Measurements from ENCODE around the gene VWF.

VWF gene

GRCh38 chr12:5965950-5966383, 158.5 kb downstream of the VWF start:
- Histone ChIP-seq H3K27me3 (replicated peaks; ENCODE audit: insufficient read depth, low read length) (no peaks in the 10 kb centered on the region), H3K4me2 (ENCODE audit: low read depth, low read length) (no peak overlapping the region)

GRCh38 chr12:5964913-5965900, 159.3 kb downstream of the VWF start:
- Histone ChIP-seq H3K27me3 (replicated peaks; ENCODE audit: insufficient read depth, low read length) (no peaks in the 10 kb centered on the region), H4K20me1 (ENCODE audit: insufficient read depth, low read length) (no peaks in the 10 kb centered on the region), H3F3A (ENCODE audit: insufficient read depth, low read length) (no peaks in the 10 kb centered on the region), H3K9me3 (replicated peaks; ENCODE audit: insufficient read depth, low read length) (no peaks in the 10 kb centered on the region), H3K4me1 (ENCODE audit: low read length) (no peaks in the 10 kb centered on the region), H3K4me3 (ENCODE audit: low read length) (no peak overlapping the region), H2AFZ (ENCODE audit: low read length) (no peak overlapping the region), H3K4me2 (ENCODE audit: low read depth, low read length) (no peak overlapping the region), H3K9me2 (replicated peaks; ENCODE audit: insufficient read depth, low read length) (no peaks in the 10 kb centered on the region), H3K79me2 (ENCODE audit: low read length) (no peaks in the 10 kb centered on the region), H3K36me3 (replicated peaks; ENCODE audit: insufficient read depth, low read length) (no peaks in the 10 kb centered on the region), H3K9ac (ENCODE audit: low read length) (no peak overlapping the region), H3K27ac (ENCODE audit: low read length) (no peak overlapping the region)
- no peak for DNase-seq
- TF ChIP-seq EZH2 (optimal IDR thresholded peaks at IDR 0.05; ENCODE audit: low read depth, low read length) (no peak), EZH2phosphoT487 (IDR thresholded peaks at IDR 0.05; ENCODE audit: low read length) (no peak)
- TF ChIP-seq, protein P1, sequence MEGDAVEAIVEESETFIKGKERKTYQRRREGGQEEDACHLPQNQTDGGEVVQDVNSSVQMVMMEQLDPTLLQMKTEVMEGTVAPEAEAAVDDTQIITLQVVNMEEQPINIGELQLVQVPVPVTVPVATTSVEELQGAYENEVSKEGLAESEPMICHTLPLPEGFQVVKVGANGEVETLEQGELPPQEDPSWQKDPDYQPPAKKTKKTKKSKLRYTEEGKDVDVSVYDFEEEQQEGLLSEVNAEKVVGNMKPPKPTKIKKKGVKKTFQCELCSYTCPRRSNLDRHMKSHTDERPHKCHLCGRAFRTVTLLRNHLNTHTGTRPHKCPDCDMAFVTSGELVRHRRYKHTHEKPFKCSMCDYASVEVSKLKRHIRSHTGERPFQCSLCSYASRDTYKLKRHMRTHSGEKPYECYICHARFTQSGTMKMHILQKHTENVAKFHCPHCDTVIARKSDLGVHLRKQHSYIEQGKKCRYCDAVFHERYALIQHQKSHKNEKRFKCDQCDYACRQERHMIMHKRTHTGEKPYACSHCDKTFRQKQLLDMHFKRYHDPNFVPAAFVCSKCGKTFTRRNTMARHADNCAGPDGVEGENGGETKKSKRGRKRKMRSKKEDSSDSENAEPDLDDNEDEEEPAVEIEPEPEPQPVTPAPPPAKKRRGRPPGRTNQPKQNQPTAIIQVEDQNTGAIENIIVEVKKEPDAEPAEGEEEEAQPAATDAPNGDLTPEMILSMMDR (IDR thresholded peaks at IDR 0.05; ENCODE audit: low read length), result no peak

More at GRCh38 chr12:5965950-5966383, 158.5 kb downstream of the VWF start:
- no peaks in the 10 kb centered on the region for H4K20me1 ChIP-seq (ENCODE audit: insufficient read depth, low read length)
- DNase-seq, result peak; percentile 57
- H3K27ac ChIP-seq (ENCODE audit: low read length), result no peak overlapping the region
- H3F3A ChIP-seq (ENCODE audit: insufficient read depth, low read length), result no peaks in the 10 kb centered on the region
- no peak overlapping the region for H2AFZ ChIP-seq (ENCODE audit: low read length)
- H3K9me2 ChIP-seq (replicated peaks; ENCODE audit: insufficient read depth, low read length), result no peaks in the 10 kb centered on the region
- H3K36me3 ChIP-seq (replicated peaks; ENCODE audit: insufficient read depth, low read length), result no peaks in the 10 kb centered on the region
- TF ChIP-seq, protein P1 (IDR thresholded peaks at IDR 0.05; ENCODE audit: low read length), result peak; percentile 87
- no peak for TF ChIP-seq EZH2 (optimal IDR thresholded peaks at IDR 0.05; ENCODE audit: low read depth, low read length)
- no peaks in the 10 kb centered on the region for H3K4me1 ChIP-seq (ENCODE audit: low read length)
- H3K79me2 ChIP-seq (ENCODE audit: low read length), result no peaks in the 10 kb centered on the region
- H3K4me3 ChIP-seq (ENCODE audit: low read length), result no peak overlapping the region
- H3K9me3 ChIP-seq (replicated peaks; ENCODE audit: insufficient read depth, low read length), result no peaks in the 10 kb centered on the region
- H3K9ac ChIP-seq (ENCODE audit: low read length), result no peak overlapping the region

- no peaks in the 10 kb centered on the region for H3K9me3 ChIP-seq (replicated peaks; ENCODE audit: insufficient read depth, low read length)
- no peaks in the 10 kb centered on the region for H3K9me2 ChIP-seq (replicated peaks; ENCODE audit: insufficient read depth, low read length)
- H3K4me1 ChIP-seq (ENCODE audit: low read length), result no peaks in the 10 kb centered on the region
- TF ChIP-seq EZH2 (optimal IDR thresholded peaks at IDR 0.05; ENCODE audit: low read depth, low read length) (no peak), EZH2phosphoT487 (IDR thresholded peaks at IDR 0.05; ENCODE audit: low read length) (no peak)
- TF ChIP-seq, protein P1 (IDR thresholded peaks at IDR 0.05; ENCODE audit: low read length), result no peak
- no peaks in the 10 kb centered on the region for H4K20me1 ChIP-seq (ENCODE audit: insufficient read depth, low read length)
- H3K4me2 ChIP-seq (ENCODE audit: low read depth, low read length), result peak overlapping the region; percentile 3; the same call in 1 of the 2 replicates
- H2AFZ ChIP-seq (ENCODE audit: low read length), result no peak overlapping the region
- H3F3A ChIP-seq (ENCODE audit: insufficient read depth, low read length), result no peaks in the 10 kb centered on the region
- H3K9ac ChIP-seq (ENCODE audit: low read length), result no peak overlapping the region
- H3K36me3 ChIP-seq (replicated peaks; ENCODE audit: insufficient read depth, low read length), result no peaks in the 10 kb centered on the region
- no peak overlapping the region for H3K4me3 ChIP-seq (ENCODE audit: low read length)
- no peaks in the 10 kb centered on the region for H3K79me2 ChIP-seq (ENCODE audit: low read length)
- peak; percentile 8 for DNase-seq
- H3K27ac ChIP-seq (ENCODE audit: low read length), result no peak overlapping the region
- H3K27me3 ChIP-seq (replicated peaks; ENCODE audit: insufficient read depth, low read length), result no peaks in the 10 kb centered on the region
Observed at GRCh38 chr12:5963515-5963914, 161.0 kb downstream of the VWF start.

All from MM.1S (cell line).